SK-N-SH (cell line): ENCODE data around the gene RBM17. TPM values are rescaled to one million over a fixed set of nuclear protein-coding genes. Genes with fewer than 3 reads are reported as not detected.

Source experiments
- CTCF ChIA-PET: fragments of 300-600, 350-600 bp; formaldehyde crosslinking; extraction: SDS; loops from one replicate; lab custom pipeline; 2021; lab: Yijun Ruan, JAX
- POLR2A ChIA-PET: fragments of 350-600 bp; sonication (Branson Sonifier 250); formaldehyde crosslinking; extraction: SDS; loops from one replicate; lab custom pipeline; 2020; ENCODE audit warnings: antibody characterized with exemption, inconsistent platforms; lab: Yijun Ruan, JAX
- DNase-seq: peaks from one replicate; pipeline ENCODE4 v3.0.0; 2012
- H2AFZ ChIP-seq: fragments of 200-600 bp; sonication (generic); 2 replicates; pipeline ENCODE4 v1.8.1; 2016; ENCODE audit warnings: antibody characterized with exemption, mild to moderate bottlenecking, low read depth
- H3F3A ChIP-seq: fragments of 200-600 bp; sonication (generic); replicated peaks from 2 replicates; pipeline ENCODE3; 2016; ENCODE audit warnings: antibody characterized with exemption, mild to moderate bottlenecking; ENCODE audit not compliant: insufficient read depth
- H3K27ac ChIP-seq, 2 experiments: fragments of 200-500 bp in 1 of 2; fragments of 200-600 bp in 1 of 2; sonication (Bioruptor generic) in 1 of 2; sonication (generic), shearing (Covaris generic) in 1 of 2; 2 replicates each; pipeline versions ENCODE4 v1.5.1 to v1.6.1; 2014 to 2016; ENCODE audit warnings: low read depth in 2 of 2, inconsistent platforms in 1 of 2, low read length in 1 of 2, mild to moderate bottlenecking in 1 of 2, mixed read lengths in 1 of 2
- H3K27me3 ChIP-seq: fragments of 200-600 bp; sonication (generic), shearing (Covaris generic); 2 replicates; pipeline ENCODE4 v1.6.1; 2016; ENCODE audit warnings: mixed run types; ENCODE audit not compliant: insufficient read depth
- H3K36me3 ChIP-seq, 2 experiments: fragments of 200-500 bp in 1 of 2; fragments of 200-600 bp in 1 of 2; sonication (Bioruptor generic) in 1 of 2; sonication (generic) in 1 of 2; replicated peaks in 1 of 2; 2 replicates each; pipeline versions ENCODE3 to v1.5.1; 2014 to 2016; ENCODE audit warnings: low read length in 1 of 2, mild to moderate bottlenecking in 1 of 2; ENCODE audit not compliant: insufficient read depth in 2 of 2, control insufficient read depth in 1 of 2
- H3K4me1 ChIP-seq, 2 experiments: fragments of 200-500 bp in 1 of 2; fragments of 200-600 bp in 1 of 2; sonication (Bioruptor generic) in 1 of 2; sonication (generic), shearing (Covaris generic) in 1 of 2; 2 replicates each; pipeline versions ENCODE4 v1.5.1 to v1.6.1; 2014 to 2016; ENCODE audit warnings: low read depth in 1 of 2, low read length in 1 of 2, mixed run types in 1 of 2; ENCODE audit not compliant: insufficient read depth in 2 of 2, control insufficient read depth in 1 of 2
- H3K4me2 ChIP-seq: fragments of 200-600 bp; sonication (generic), shearing (Covaris generic); 2 replicates; pipeline ENCODE4 v1.6.1; 2017; ENCODE audit warnings: mixed run types
- H3K4me3 ChIP-seq, 2 experiments: fragments of 200-500 bp in 1 of 2; fragments of 200-600 bp in 1 of 2; sonication (Bioruptor generic) in 1 of 2; sonication (generic), shearing (Covaris generic) in 1 of 2; 2 replicates each; pipeline versions ENCODE4 v1.5.1 to v1.8.1; 2014 to 2016; ENCODE audit warnings: low read depth in 2 of 2, inconsistent platforms in 1 of 2, low read length in 1 of 2, mild to moderate bottlenecking in 1 of 2, mixed read lengths in 1 of 2, moderate library complexity in 1 of 2
- H3K79me2 ChIP-seq: fragments of 200-600 bp; sonication (generic); 2 replicates; pipeline ENCODE4 v1.8.1; 2017; ENCODE audit warnings: mild to moderate bottlenecking; ENCODE audit not compliant: insufficient read depth
- H3K9ac ChIP-seq: fragments of 200-600 bp; sonication (generic); 2 replicates; pipeline ENCODE4 v1.6.1; 2017; ENCODE audit warnings: mixed run types
- H3K9me2 ChIP-seq: fragments of 200-600 bp; sonication (generic); 2 replicates; pipeline ENCODE4 v1.6.1; 2017; ENCODE audit warnings: mixed run types
- H3K9me3 ChIP-seq: fragments of 200-600 bp; sonication (generic); 2 replicates; pipeline ENCODE4 v1.6.1; 2017; ENCODE audit warnings: mixed run types, mild to moderate bottlenecking, moderate library complexity
- H4K20me1 ChIP-seq: fragments of 200-600 bp; sonication (generic); 2 replicates; pipeline ENCODE4 v1.6.1; 2017; ENCODE audit warnings: mild to moderate bottlenecking, mixed run types; ENCODE audit not compliant: insufficient read depth
- CHD2 ChIP-seq: fragments of 150-350 bp; IDR thresholded peaks from 2 replicates; pipeline ENCODE4 v1.6.1; 2018; ENCODE audit warnings: low read length; ENCODE audit not compliant: partially characterized antibody
- EP300 ChIP-seq, 2 experiments: IDR thresholded peaks; 2 replicates each; pipeline versions ENCODE4 v1.4.0 to v1.6.1; 2012; ENCODE audit warnings: borderline replicate concordance in 1 of 2, low read depth in 1 of 2, low read length in 1 of 2
- FOSL2 ChIP-seq: IDR thresholded peaks from 2 replicates; pipeline ENCODE4 v1.4.0; 2012; ENCODE audit warnings: low read depth, mild to moderate bottlenecking, moderate library complexity, borderline replicate concordance
- FOXJ3 ChIP-seq: sonication (generic); formaldehyde crosslinking; IDR thresholded peaks from 2 replicates; pipeline ENCODE4 v1.5.1; 2020; ENCODE audit warnings: mild to moderate bottlenecking, missing genetic modification reagents
- GABPA ChIP-seq: IDR thresholded peaks from 2 replicates; pipeline ENCODE4 v1.4.0; 2012; ENCODE audit warnings: low read depth, mild to moderate bottlenecking
- IRF3 ChIP-seq: fragments of 150-350 bp; IDR thresholded peaks from 2 replicates; pipeline ENCODE4 v1.6.1; 2016; ENCODE audit warnings: mild to moderate bottlenecking, low read depth, low read length
- JUND ChIP-seq: IDR thresholded peaks from 2 replicates; pipeline ENCODE4 v1.4.0; 2012
- MAX ChIP-seq: IDR thresholded peaks from 2 replicates; pipeline ENCODE4 v1.4.0; 2012; ENCODE audit warnings: low read depth
- MEF2A ChIP-seq: IDR thresholded peaks from 2 replicates; pipeline ENCODE4 v1.4.0; 2012; ENCODE audit warnings: low read depth, borderline replicate concordance
- MXI1 ChIP-seq: IDR thresholded peaks from 2 replicates; pipeline ENCODE4 v1.6.1; 2012; ENCODE audit warnings: mild to moderate bottlenecking, low read depth, low read length, improper control_type of control experiment
- NFIC ChIP-seq: IDR thresholded peaks from 2 replicates; pipeline ENCODE4 v1.4.0; 2012; ENCODE audit warnings: borderline replicate concordance
- RCOR1 ChIP-seq: fragments of 150-350 bp; IDR thresholded peaks from 2 replicates; pipeline ENCODE4 v1.6.1; 2017; ENCODE audit warnings: antibody characterized with exemption, low read length
- REST ChIP-seq: IDR thresholded peaks from 2 replicates; pipeline ENCODE4 v1.6.1; 2012; ENCODE audit warnings: mild to moderate bottlenecking, low read depth, low read length, moderate library complexity
- RFX5 ChIP-seq: IDR thresholded peaks from 2 replicates; pipeline ENCODE4 v1.6.1; 2012; ENCODE audit warnings: mild to moderate bottlenecking, improper control_type of control experiment, low read length
- RXRA ChIP-seq: IDR thresholded peaks from 2 replicates; pipeline ENCODE4 v1.4.0; 2012; ENCODE audit warnings: low read depth, mild to moderate bottlenecking, borderline replicate concordance
- SIN3A ChIP-seq: IDR thresholded peaks from 2 replicates; pipeline ENCODE4 v1.6.1; 2012; ENCODE audit warnings: low read depth, mild to moderate bottlenecking, low read length, moderate library complexity, borderline replicate concordance
- YY1 ChIP-seq: IDR thresholded peaks from 2 replicates; pipeline ENCODE4 v1.4.0; 2012; ENCODE audit warnings: low read depth, mild to moderate bottlenecking
- WGBS: methylation state at CpG from one replicate; pipeline ENCODE4 v1.1.6; 2017; ENCODE audit warnings: low lambda C conversion rate; 5-methylcytosine and 5-hydroxymethylcytosine counted together
- polyA plus RNA-seq, 3 experiments: library from polyadenylated mRNA; depleted of rRNA; stranded (reverse); fragments of >200 nt; gene quantifications; 2 replicates each; pipeline ENCODE4 v1.2.3, GENCODE V29; 2012
- TF ChIP-seq, protein P1 (sequence below): fragments of 150-350 bp; IDR thresholded peaks from 2 replicates; pipeline ENCODE4 v1.6.1; 2017; ENCODE audit warnings: antibody characterized with exemption, low read length, low read depth, borderline replicate concordance

RBM17 gene
- polyA plus RNA-seq, 1 of the 3 experiments (the other 2 are of a cell fraction) = 32.6 TPM

DNA sequence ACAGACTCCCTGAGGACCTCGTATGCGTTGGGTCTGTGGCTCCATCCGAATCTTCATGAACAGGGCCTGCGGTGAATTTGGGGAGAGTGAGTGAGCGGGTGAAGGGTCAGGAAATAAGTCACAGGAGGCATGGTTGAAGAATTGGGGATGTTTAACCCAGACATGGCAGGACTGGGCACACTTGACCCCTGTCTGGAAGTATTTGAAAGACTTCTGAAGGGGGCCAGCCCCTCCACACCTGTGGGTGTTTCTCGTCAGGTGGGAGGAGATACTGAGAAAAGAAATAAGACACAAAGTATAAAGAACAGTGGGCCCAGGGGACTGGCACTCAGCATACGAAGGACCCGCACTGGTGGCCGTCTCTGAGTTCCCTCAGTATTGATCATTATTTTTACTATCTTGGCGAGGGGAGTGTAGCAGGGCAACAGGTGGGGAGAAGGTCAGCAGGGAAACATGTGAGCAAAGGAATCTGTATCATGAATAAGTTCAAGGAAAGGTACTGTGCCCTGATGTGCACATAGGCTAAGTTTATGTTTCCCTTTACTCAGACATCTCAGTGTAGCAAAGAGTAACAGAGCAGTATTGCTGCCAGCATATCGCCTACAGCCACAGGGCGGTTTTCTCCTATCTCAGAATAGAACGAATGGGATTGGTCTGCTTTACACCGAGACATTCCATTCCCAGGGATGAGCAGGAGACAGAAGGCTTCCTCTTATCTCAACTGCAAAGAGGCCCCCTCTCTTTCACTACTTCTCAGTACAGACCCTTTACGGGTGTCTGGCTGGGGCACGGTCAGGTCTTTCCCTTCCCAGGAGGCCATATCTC lies 75.6 kb downstream of the RBM17 start:
- WGBS = 72% methylated on average over 15 of the region's 16 CpGs
- peak overlapping the region; percentile 81 for H3K4me2 ChIP-seq
- no peak for TF ChIP-seq SIN3A
- TF ChIP-seq CHD2 = no peak
- TF ChIP-seq IRF3 = no peak
- no peak for TF ChIP-seq GABPA
- no peak for TF ChIP-seq EP300 (IDR thresholded peaks at IDR 0.05; ENCODE audit: borderline replicate concordance in 1 of 2, low read depth in 1 of 2, low read length in 1 of 2)
- no peak for TF ChIP-seq MEF2A
- no peak for TF ChIP-seq RXRA
- no peak for TF ChIP-seq MAX
- H3K9ac ChIP-seq = peak overlapping the region; percentile 67
- H3K79me2 ChIP-seq = peaks cover 28% of the 10 kb centered on the region; the same call in 1 of the 2 replicates
- peaks cover 5 to 6% of the 10 kb centered on the region in 2 experiments; a peak in 2 of 4 replicates for H3K4me1 ChIP-seq
- 0 out of 2 replicates have a peak overlapping the region, but pooled peaks have one; percentile 55 for H2AFZ ChIP-seq
- no peak for DNase-seq
- H3F3A ChIP-seq = no peaks in the 10 kb centered on the region
- no peaks in the 10 kb centered on the region for H3K36me3 ChIP-seq
- peak overlapping the region in 1 of 2 experiments; percentile 19; a peak in 1 of 4 replicates for H3K27ac ChIP-seq
- H4K20me1 ChIP-seq = no peaks in the 10 kb centered on the region
- POLR2A ChIA-PET = interaction anchor here (1.0 to 1.3 kb wide), 2 partner anchors 38 to 48 kb away, joined by 3 to 5 read pairs; partner anchors contain the start of gene PFKFB3
- H3K9me3 ChIP-seq = no peaks in the 10 kb centered on the region
- CTCF ChIA-PET = no interaction called here
- peak overlapping the region; percentile 50 to 52 for H3K4me3 ChIP-seq
- H3K9me2 ChIP-seq = no peaks in the 10 kb centered on the region
- H3K27me3 ChIP-seq = no peaks in the 10 kb centered on the region

- WGBS = 76% methylated on average over 6 of the region's 6 CpGs
- ChIA-PET POLR2A (no interaction called here), CTCF (no interaction called here)
- Histone ChIP-seq H3K9ac (no peak overlapping the region), H3K36me3 (no peaks in the 10 kb centered on the region), H3K4me2 (no peak overlapping the region), H3K79me2 (peaks cover 28% of the 10 kb centered on the region; the same call in 1 of the 2 replicates), H3K4me3 (no peak overlapping the region), H3K27ac (no peak overlapping the region), H3K27me3 (no peaks in the 10 kb centered on the region), H4K20me1 (no peaks in the 10 kb centered on the region), H3K9me3 (no peaks in the 10 kb centered on the region), H3F3A (no peaks in the 10 kb centered on the region), H3K4me1 (peaks cover 5 to 6% of the 10 kb centered on the region in 2 experiments; a peak in 2 of 4 replicates), H2AFZ (no peak overlapping the region), H3K9me2 (no peaks in the 10 kb centered on the region)
- DNase-seq = no peak
- no peak for TF ChIP-seq FOXJ3 (CRISPR knock-in tag)
- TF ChIP-seq IRF3 = no peak
- TF ChIP-seq, protein P1, sequence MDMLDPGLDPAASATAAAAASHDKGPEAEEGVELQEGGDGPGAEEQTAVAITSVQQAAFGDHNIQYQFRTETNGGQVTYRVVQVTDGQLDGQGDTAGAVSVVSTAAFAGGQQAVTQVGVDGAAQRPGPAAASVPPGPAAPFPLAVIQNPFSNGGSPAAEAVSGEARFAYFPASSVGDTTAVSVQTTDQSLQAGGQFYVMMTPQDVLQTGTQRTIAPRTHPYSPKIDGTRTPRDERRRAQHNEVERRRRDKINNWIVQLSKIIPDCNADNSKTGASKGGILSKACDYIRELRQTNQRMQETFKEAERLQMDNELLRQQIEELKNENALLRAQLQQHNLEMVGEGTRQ = no peak
- TF ChIP-seq REST = no peak
- TF ChIP-seq YY1 = no peak
- TF ChIP-seq FOSL2 = no peak
- no peak for TF ChIP-seq RFX5
- TF ChIP-seq NFIC = no peak
- TF ChIP-seq JUND = no peak
- TF ChIP-seq EP300 (IDR thresholded peaks at IDR 0.05; ENCODE audit: borderline replicate concordance in 1 of 2, low read depth in 1 of 2, low read length in 1 of 2) = no peak
- no peak for TF ChIP-seq RCOR1
- TF ChIP-seq CHD2 = no peak
- TF ChIP-seq MXI1 = no peak
- TF ChIP-seq GABPA = no peak
Observed at GRCh38 chr10:6165221-6165725, 76.4 kb downstream of the RBM17 start.
